ENCODE results near the gene ANGPTL4.
A peak's percentile ranks its signal among the peaks of the same experiment; 100 is the strongest.
"Not testable (repeated sequence)": the region's sequence is repeated elsewhere in the genome, so short reads cannot be mapped to it uniquely, and the experiment has no call there.

Gene ANGPTL4

DNA sequence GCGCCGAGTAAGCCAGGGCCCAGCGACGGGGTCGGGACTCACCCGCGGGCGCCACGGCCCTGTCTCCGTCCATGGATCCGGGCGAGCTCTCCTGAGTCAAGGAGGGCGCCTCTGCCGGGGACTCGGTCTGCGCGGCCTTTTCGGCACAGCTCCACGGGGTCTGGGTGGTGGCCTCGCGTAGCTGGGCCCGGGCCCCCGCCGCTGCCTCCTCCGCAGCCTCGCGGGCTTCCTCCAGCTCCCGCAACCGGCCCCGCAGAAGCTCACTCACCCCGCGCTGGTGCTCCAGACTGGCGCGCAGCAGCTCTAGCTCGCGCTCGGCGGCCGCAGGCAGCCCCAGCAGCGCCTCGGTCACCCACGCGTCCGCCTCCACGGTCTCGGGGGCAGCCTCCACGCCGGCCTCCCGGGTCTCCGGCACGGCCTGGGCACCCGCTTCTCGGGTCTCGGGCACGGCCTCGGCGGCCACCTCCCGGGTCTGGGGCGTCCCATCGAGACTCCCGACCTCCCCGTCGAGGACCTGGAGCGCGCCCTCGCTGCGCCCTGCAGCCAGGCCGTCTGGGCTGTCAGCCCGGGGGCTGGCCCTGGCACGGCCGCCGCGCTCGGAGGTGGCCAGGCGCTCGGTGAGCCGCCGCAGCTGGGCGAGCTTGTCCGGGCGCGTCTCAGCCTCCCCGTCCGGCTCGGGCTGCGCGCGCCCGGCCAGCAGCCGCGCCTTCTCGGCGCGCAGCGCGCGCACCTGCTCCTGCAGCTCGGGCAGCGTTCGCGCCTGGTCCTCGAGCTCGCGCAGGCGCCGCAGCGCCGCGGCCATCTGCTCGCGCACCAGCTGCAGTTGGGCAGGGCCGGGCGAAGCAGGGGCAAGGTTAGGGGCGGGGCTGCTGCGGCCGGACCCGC is 29.3 kb upstream of the ANGPTL4 start:
- DNase-seq (ENCODE audit: low spot score) = peak; percentile 48

DNA sequence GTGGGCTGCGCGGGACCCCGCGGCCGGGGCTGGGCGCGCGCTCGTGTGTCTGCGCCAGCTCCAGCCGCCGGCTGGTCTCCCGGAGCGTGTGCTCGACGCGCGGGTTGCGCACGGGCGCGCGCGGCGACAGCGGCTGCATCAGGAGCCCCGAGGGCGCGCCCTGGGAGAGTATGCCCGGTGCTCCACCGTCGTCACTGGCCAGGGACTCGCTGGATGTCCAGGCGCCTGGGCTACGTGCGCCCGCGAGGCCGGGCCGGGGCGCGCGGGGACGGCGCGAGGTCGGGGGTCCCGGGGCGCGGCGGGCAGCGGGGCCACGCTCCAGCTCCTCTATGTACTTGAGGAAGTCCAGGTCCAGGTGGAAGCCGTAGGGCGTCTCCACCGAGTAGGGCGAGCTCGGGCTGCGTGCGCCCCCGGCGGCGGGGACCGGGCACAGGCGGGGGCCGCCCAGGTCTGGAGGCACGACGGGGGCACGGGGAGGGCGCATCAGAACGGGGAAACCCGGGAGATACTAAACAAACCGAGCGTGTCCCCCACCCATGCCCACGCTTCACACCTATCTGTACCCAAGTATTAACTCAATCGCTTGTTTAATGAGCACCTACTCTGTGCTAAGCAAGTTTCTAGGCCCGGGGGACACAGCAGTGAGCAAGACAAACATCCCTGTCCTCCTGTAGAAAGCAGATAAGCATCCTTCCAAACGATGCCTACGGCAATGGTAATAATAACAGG is 28.4 kb upstream of the ANGPTL4 start:
- no peak for DNase-seq (ENCODE audit: low spot score)

DNA sequence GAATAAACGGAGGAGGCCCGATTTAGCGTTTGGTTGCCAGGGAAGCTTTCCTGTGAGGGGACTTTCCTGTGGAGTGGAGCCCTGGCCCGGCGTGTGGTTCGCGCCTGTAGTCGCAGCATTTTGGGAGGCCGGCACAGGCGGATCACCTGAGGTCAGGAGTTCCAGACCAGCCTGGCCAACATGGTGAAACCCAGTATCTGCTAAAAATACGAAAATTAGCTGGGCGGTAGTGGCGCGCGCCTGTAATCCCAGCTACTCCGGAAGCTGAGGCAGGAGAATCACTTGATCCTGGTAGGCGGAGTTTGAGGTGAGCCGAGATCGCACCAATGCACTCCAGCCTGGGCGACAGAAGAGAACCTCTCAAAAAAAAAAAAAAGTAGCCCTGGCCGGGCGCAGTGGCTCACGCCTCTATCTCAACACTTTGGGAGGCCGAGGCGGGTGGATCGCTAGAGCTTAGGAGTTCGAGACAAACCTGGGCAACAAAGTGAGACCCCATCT is 27.8 kb upstream of the ANGPTL4 start:
- no peak for DNase-seq (ENCODE audit: low spot score)

DNA sequence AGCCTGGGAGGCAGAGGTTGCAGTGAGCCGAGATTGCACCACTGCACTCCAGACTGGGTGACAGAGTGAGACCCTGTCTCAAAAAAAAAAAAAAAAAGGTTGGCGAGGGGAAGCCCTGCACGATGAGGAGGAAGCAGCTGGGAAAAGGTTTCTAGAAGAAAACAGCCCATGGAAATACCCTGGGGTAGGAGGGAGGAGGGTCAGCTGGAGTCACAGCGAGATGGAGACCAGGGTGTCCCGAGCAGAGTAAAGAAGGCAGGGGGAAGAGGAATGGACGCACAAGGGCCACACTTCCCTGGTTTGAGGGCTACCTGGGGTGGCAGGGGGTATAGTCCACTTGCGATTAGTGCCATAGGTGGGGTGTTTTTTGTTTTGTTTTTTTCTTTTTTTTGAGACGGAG is 27.3 kb upstream of the ANGPTL4 start:
- no peak for DNase-seq (ENCODE audit: low spot score)

DNA sequence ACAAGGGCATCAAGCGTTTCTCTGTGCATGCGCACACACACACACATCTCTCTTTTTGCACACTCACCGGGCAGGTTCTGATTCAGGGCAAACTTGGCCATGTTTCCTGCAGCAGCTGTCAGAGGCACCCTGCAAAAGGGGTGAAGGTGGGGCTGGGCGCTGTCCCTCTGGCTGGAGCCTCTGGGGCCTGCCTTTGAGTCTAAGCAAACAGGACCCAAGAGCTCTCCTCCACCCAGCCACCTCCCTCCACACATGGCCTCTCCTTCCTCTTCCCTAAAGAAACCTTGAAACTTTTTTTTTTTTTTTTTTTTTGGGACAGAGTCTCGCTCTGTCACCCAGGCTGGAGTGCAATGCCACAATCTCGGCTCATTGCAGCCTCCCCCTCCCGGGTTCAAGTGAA is 26.2 kb upstream of the ANGPTL4 start:
- no peak for DNase-seq (ENCODE audit: low spot score)

DNA sequence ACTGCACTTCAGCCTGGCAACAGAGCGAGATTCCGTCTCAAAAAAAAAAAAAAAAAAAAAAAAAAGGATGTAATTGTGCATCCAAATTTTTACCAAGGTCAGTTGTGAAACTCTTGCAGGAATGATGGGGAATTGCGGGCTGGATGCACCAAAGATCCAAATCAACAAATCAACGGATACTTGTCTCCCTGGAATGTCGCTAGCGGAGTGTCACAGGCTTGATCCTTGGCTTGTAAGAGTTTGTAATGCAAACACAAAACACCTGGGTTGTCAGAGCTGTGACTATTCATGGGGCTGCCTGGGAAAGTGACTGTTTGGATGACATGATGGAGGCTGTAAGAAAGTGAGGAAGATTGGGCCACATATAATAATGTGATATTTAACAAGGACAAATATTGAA is 25.1 kb upstream of the ANGPTL4 start:
- DNase-seq (ENCODE audit: low spot score) = no peak

DNA sequence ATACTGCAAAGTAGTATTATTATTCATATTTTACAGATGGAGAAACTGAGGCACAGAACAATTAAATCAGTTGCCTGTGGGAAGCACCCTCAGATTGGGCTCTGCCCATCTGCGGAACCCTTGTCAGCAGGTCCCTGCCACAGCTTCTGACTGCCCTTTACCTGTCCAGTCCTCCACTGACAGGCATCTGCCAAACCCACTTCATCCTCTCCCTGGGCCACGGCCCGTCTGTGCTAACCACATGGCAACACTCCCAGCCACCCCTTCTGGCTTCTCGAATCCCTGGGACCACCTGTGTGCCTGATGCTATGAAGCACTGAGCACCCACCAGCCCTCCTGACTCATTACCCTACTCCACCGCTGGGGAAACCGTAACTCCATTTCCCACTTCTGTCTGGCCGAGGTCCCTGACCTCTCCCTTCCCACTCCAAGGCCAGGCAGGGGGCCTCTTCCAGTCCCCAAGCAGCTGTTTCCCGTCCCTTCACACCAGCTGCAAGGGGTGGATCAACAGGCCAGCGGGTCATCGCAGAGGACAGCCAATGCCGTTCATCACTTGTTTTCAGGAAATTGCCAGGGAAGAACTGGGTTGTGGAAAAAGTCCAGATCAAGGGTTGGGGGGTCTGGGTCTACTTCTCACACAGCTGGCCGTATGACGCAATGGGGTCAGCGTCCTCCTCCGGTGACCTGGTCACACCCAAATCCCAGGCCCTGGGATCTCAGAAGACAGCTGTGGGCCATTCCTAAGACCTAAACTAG is 23.4 kb upstream of the ANGPTL4 start:
- DNase-seq (ENCODE audit: low spot score) = no peak

DNA sequence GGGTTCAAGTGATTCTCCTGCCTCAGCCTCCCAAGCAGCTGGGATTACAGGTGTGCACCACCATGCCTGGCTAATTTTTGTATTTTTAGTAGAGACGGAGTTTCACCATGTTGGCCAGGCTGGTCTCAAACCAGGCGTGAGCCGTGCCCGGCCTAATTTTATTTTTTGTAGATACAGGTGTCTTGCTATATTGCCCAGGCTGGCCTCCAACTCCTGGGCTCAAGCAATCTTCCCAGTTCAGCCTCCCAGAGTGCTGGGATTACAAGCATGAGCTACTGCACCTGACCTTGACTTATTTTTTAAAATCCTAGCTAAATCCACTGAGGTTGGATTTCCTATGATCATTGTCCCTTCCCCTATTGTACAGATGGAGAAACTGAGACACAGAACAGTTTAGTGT is 22.5 kb upstream of the ANGPTL4 start:
- DNase-seq (ENCODE audit: low spot score) = not testable (repeated sequence)

DNA sequence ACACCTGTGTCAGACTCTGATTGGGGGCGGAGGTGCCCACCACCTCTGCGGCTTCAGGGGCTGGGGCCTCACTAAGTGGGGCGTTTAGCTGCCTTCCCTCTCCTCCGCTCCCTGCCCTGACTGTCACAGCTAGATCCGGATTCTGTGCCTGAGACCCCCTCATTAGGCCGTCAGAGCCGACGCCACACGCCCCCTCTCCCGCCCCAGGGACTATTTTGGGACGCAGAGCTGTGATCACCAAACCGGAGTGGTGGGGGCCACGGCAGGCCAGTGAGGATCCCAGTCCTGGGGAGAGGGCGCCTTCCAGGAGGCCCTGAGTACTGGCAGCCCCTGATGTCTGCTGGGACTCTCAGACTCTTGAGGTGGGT is 21.7 kb upstream of the ANGPTL4 start:
- peak; percentile 1 for DNase-seq (ENCODE audit: low spot score)

DNA sequence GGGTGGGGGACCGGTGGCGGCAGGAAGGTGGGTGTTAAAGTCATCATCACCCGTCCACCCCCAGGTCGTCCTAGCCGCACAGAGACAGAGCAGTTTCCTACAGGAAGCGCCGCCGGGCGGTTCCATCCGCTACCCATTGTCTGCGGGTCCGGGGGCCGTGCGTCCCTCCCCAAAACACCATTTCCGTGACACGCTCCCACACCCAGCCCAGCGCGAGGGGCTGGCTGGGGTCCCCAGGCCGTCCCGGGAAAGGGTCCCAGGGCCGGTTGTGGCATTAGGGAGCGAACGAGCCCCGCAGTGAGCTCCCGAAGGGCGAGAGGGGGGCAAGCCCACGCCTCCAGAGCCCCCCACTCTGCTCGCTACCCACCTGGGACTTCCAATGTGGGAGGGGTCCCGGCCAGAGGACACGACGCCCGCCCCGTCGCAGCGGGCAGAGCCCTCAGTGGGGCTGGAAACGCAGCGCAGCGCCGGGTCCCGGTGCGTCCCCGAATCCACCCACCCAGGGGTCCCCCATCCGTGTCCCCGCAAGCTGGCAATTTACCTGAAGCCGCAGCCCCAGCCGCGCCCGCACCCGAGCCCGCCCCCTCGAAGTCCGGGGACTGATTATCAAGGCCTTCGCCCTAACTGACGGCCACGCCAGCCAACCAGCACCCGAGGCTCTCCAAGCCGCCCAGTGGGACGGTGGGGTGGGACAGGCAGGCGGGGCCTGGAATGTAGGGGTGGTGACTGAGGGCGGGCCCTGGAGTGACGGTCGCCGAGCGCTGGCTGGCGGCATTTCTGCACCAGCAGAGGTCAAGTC is 21.1 kb upstream of the ANGPTL4 start, which contains the start of gene KANK3:
TSS of gene KANK3 (minus strand) at position 579 of the 799 bp plus-strand sequence. CDS start 5,434 bp downstream, outside the sequence.
- DNase-seq (ENCODE audit: low spot score) = peak; percentile 98

DNA sequence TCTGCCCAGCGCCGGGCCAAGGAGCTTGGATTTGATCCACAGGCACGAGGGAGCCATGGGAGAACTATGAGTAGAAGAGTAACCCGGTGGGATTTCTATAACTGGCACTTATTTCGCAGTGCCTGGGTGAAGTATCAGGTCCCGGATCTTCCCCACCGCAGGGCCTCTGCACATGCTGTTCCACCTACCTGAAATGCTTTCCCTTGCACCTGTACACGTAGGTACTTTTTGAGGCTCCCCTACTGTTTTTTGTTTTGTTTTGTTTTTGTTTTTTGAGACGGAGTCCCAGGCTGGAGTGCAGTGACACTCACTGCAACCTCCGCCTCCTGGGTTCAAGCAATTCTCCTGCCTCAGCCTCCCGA is 20.5 kb upstream of the ANGPTL4 start:
- no peak for DNase-seq (ENCODE audit: low spot score)

DNA sequence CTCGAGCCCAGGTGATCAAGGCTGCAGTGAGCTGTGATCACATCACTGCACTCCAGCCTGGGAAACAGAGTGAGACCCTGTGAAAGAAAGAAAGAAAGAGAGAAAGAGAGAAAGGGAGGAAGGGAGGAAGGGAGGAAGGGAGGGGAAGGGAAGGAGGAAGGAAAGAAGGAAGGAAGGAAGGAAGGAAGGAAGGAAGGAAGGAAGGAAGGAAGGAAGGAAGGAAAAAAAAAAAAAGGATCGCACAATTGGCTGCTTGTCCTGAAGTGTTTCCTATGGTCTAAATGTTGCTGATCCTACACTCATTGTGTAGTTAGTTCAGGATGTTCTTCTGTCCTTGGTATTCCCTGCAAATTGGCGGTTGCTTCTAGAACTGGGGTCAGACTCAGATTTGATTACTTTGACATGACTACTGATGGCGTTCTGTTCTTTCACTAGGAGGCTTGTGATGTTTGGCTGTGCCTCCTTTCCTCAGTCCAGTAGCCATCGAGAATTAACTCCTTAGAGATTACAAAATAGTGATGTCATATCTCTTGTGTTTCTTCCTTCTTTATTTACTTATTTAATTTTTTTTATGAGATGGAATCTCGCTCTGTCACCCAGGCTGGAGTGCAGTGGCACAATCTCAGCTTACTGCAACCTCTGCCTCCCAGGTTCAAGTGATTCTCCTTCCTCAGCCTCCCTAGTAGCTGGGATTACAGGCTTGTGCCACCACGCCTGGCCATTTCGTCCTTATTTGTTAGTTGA is 14.2 kb upstream of the ANGPTL4 start:
- DNase-seq (ENCODE audit: low spot score) = not testable (repeated sequence)

DNA sequence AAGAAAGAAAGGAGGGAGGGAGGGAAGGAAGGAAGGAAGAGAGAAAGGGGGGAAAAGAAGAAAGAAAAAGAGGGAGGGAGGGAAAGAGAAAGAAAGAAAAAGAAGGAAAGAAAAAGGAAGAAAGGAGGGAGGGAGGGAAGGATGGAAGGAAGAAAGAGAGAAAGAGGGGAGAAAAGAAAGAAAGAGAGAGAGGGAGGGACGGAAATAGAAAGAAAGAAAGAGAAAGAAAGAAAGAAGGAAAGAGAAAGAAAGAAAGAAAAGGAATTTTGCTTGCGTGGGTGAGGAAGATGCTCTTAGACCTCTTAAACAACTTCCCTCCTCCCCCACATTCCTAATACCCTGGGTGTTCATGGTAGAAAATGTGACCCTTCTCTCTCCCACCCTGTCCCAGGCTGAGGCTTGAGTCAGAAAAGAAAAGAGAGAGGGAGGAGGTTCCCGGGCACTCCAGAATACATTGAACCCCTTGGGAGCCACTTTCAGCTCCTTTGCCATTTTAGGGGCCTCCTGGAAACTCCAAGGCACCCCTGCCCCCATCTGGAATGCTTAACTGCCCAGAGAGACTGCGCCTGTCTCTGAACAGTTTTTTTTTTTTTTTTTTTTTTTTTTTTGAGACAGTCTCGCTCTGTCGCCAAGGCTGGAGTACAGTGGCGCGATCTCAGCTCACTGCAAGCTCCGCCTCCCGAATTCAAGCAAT is 11.7 kb upstream of the ANGPTL4 start:
- peak; percentile 3 for DNase-seq (ENCODE audit: low spot score)

DNA sequence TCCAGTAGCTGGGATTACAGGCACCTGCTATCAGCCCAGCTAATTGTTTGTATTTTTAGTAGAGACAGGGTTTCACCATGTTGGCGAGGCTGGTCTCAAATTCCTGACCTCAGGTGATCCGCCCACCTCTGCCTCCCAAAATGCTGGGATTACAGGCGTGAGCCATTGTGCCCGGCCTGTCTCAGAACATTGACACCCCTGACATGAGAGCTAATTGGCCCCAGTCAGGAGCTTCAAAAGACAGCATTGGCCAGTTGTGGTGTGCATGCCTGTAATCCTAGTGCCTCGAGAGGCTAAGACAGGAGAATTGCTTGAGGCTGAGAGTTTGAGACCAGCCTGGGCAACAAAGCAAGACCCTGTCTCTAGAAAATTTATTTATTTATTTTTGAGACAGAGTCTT is 11.1 kb upstream of the ANGPTL4 start:
- not testable (repeated sequence) for DNase-seq (ENCODE audit: low spot score)

DNA sequence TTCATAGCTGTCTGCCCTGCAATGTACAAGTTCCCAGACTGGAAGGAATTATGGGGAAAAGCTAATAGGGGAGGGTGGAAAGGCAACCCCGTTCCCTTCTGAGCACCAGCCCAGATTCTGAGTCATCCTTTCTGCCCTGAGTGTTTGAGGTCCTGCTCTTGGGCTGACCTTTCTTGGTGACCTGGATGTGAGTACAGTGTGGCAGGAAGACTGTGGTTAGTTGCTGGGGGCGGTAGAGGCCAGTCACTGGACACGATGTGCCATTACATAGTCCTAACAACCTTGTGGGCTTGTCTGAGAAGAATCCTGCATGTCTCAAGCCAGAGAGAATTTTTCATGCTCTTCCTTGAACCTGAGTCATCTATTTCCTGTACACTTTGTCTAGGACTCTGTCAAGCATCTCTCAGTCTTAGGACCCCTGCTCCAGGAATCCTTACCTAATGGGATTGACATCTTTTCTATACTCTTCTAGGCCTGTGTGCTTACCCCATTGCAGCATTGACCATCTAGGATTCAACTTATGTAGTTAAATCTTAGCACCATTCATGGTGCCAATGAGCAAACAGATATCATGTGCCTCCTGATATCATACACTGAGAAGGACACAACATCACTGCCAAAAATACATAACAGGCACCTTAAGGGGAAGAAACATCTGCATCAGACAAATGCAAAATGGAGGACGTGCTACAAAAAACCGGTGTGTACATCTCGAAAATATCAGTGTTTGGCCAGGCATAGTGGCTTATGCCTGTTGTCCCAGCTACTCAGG is 8.1 kb upstream of the ANGPTL4 start:
- DNase-seq (ENCODE audit: low spot score) = peak; percentile 86

DNA sequence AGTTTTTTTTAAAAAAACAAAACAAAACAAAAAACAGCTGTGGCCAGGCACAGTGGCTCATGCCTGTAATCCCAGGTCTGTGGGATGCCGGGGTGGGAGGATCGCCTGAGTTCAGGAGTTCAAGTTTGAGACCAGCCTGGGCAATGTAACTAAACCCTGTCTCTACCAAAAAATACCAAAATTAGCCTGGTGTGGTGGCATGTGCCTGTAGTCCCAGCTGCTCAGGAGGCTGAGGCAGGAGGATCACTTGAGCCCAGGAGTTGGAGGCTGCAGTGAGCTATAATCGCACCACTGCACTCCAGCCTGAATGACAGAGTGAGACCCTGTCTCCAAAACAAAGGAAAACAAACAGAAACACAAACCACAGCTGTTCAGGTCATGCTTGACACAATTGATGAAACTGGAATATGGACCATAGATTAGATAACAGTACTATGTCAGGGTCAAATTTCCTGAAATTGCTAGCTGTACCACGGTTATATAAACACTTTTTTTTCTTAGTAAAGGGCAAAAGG is 6.9 kb upstream of the ANGPTL4 start:
- no peak for DNase-seq (ENCODE audit: low spot score)

DNA sequence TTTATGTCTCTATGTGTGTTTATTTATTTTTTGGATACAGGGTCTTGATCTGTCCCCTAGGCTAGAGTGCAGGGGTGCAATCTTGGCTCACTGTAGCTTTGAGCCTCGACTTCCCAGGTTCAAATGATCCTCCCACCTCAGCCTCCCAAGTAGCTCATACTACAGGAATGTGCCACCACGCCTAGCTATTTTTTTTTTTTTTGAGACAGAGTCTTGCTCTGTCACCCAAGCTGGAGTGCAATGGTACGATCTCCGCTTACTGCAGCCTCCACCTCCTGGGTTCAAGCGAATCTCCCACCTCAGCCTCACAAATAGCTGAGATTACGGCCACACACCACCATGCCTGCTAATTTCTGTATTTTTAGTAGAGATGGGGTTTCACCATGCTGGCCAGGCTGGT is 5.0 kb upstream of the ANGPTL4 start:
- no peak for DNase-seq (ENCODE audit: low spot score)

DNA sequence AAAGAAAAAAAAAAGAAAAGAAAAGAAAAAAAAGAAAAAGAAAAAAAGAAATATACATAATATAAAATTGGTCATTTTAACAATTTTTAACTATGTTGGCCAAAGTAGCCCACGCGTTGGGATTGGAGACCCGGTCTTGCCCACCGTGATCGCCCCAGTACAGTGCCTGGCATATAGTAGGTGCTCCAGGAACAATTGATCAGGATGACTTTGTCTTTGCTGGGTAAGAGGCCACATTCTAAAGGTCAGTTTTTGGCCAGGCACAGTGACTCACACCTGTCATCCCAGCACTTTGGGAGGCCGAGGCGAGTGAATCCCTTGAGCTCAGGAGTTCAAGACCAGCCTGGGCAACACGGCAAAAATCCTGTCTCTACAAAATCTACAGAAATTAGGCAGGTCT is 3.8 kb upstream of the ANGPTL4 start:
- DNase-seq (ENCODE audit: low spot score) = no peak

All from AG08395 (cell line).